PC-3 (cell line): ENCODE results near the gene KCNK18.

Source experiments
- CTCF ChIP-seq: fragments of 300-600 bp; sonication (generic); conservative IDR thresholded peaks from 2 replicates; pipeline ENCODE4 v1.5.1; 2017; ENCODE audit warnings: antibody characterized with exemption, low read depth, mild to moderate bottlenecking, low read length
- EZH2 ChIP-seq: fragments of 300-600 bp; sonication (generic); IDR thresholded peaks from one replicate; pipeline ENCODE4 v1.6.1; 2017; ENCODE audit warnings: antibody characterized with exemption, mild to moderate bottlenecking, low read length; ENCODE audit not compliant: unreplicated experiment
- EZH2phosphoT487 ChIP-seq: fragments of 300-600 bp; sonication (generic); IDR thresholded peaks from 2 replicates; pipeline ENCODE4 v1.6.1; 2018; ENCODE audit warnings: mild to moderate bottlenecking, antibody characterized with exemption, low read length, borderline replicate concordance

DNA sequence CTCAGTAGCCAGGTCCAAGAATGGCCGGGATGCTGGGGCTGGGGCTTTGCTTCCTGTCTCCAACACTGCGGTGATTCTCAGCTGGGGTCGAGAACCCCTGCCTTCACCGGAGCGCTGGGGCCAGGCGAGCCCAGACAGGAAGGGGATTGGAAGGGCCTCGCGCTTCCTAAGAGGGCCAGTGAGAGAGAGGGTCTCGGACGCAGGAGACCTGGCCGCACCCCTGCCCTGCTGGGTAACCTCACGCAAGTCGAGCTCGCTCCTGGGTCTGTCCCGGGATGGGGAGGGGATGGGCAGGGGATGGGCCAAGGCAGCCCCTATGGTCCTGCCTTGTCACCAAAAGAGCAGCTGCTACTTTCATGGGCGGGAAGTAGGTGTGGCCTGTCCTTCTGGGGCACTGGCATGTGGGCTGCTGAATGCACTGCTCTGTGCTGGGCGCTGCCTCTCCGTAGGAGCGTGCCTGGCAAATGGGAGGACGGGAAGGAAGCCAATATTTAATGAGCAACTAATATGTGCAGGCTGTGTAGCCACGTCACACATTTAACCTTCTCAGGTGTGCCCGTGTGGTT is 20.0 kb downstream of the KCNK18 start:
- no peak for TF ChIP-seq CTCF
- no peak for TF ChIP-seq EZH2
- TF ChIP-seq EZH2phosphoT487 = no peak
